HepG2 (cell line): ENCODE data around the gene NR2F6. TPM values are rescaled to one million over a fixed set of nuclear protein-coding genes. Genes with fewer than 3 reads are reported as not detected.

Experiments
- BRCA1 ChIP-seq: sonication (generic); formaldehyde crosslinking; IDR thresholded peaks from 2 replicates; pipeline ENCODE4 v1.4.0; 2020; ENCODE audit warnings: missing genetic modification reagents
- FOXA1 ChIP-seq, 2 experiments: fragments of 450-650 bp in 1 of 2; sonication (generic) in 1 of 2; formaldehyde crosslinking in 1 of 2; IDR thresholded peaks; 2 replicates each; pipeline versions ENCODE4 v1.4.0 to v1.6.1; 2016 to 2020; ENCODE audit warnings: missing genetic modification reagents in 1 of 2
- HNF4A ChIP-seq: sonication (generic); formaldehyde crosslinking; IDR thresholded peaks from 2 replicates; pipeline ENCODE4 v1.4.0; 2020; ENCODE audit warnings: missing genetic modification reagents
- HNF4G ChIP-seq, 2 experiments: sonication (generic) in 1 of 2; formaldehyde crosslinking in 1 of 2; IDR thresholded peaks; 2 replicates each; pipeline versions ENCODE4 v1.4.0 to v1.6.1; 2011 to 2020; ENCODE audit warnings: borderline replicate concordance in 2 of 2, low read depth in 2 of 2, mild to moderate bottlenecking in 2 of 2, low read length in 1 of 2, missing genetic modification reagents in 1 of 2, moderate library complexity in 1 of 2
- MXD4 ChIP-seq: IDR thresholded peaks from 2 replicates; pipeline ENCODE4 v1.6.1; 2016; ENCODE audit warnings: mild to moderate bottlenecking, missing biosample characterization, missing genetic modification reagents
- NCOA5 ChIP-seq: sonication (generic); formaldehyde crosslinking; IDR thresholded peaks from 2 replicates; pipeline ENCODE4 v1.4.0; 2020; ENCODE audit warnings: missing genetic modification reagents
- POLR2G ChIP-seq: fragments of 200-400 bp; formaldehyde crosslinking; IDR thresholded peaks from 2 replicates; pipeline ENCODE4 v1.6.1; 2018; ENCODE audit warnings: mild to moderate bottlenecking, low read depth, low read length, moderate library complexity
- SOX5 ChIP-seq: IDR thresholded peaks from 2 replicates; pipeline ENCODE4 v1.6.1; 2016; ENCODE audit warnings: borderline replicate concordance
- ZNF451 ChIP-seq: sonication (generic); formaldehyde crosslinking; IDR thresholded peaks from 2 replicates; pipeline ENCODE4 v1.5.0; 2020; ENCODE audit warnings: mild to moderate bottlenecking, missing genetic modification reagents
- ZNF713 ChIP-seq: sonication (generic); formaldehyde crosslinking; IDR thresholded peaks from 2 replicates; pipeline ENCODE4 v1.4.0; 2020; ENCODE audit warnings: mild to moderate bottlenecking, missing genetic modification reagents
- ZNF839 ChIP-seq: sonication (generic); formaldehyde crosslinking; IDR thresholded peaks from 2 replicates; pipeline ENCODE4 v1.4.0; 2020; ENCODE audit warnings: missing genetic modification reagents, mild to moderate bottlenecking, borderline replicate concordance
- ZNF878 ChIP-seq: sonication (generic); formaldehyde crosslinking; IDR thresholded peaks from 2 replicates; pipeline ENCODE4 v1.8.1; 2023; ENCODE audit warnings: mild to moderate bottlenecking, missing genetic modification reagents, moderate library complexity
- ZSCAN30 ChIP-seq: sonication (generic); formaldehyde crosslinking; IDR thresholded peaks from 2 replicates; pipeline ENCODE4 v1.5.0; 2020; ENCODE audit warnings: mild to moderate bottlenecking, missing genetic modification reagents
- ZSCAN9 ChIP-seq: IDR thresholded peaks from 2 replicates; pipeline ENCODE4 v1.6.1; 2016; ENCODE audit warnings: borderline replicate concordance
- polyA plus RNA-seq, 8 experiments: library from polyadenylated mRNA; depleted of rRNA in 3 of 8; stranded (reverse) in 7 of 8; unstranded in 1 of 8; fragments of >200 nt; fragmentation: Illumina TruSeq in 4 of 8; extraction: Trizol in 4 of 8; gene quantifications; 2 replicates each; pipeline versions ENCODE4 v1.2.1 to v1.2.3, GENCODE V29; 2011 to 2016; ENCODE audit warnings: low read depth in 4 of 8, missing spikeins in 1 of 8, mixed read lengths in 1 of 8; ENCODE audit not compliant: insufficient read depth in 1 of 8
- total RNA-seq, 5 experiments: library from RNA; depleted of rRNA; stranded (reverse); fragments of >200 nt; fragmentation: Illumina TruSeq; extraction: Trizol; gene quantifications; 2 replicates each; pipeline ENCODE4 v1.2.3, GENCODE V29; 2016; ENCODE audit warnings: low read depth in 1 of 5
- TF ChIP-seq, protein P1 (sequence below): sonication (generic); formaldehyde crosslinking; conservative IDR thresholded peaks from 2 replicates; pipeline ENCODE4 v1.4.0; 2020; ENCODE audit warnings: missing genetic modification reagents
- TF ChIP-seq, protein P2 (sequence below): sonication (generic); formaldehyde crosslinking; IDR thresholded peaks from 2 replicates; pipeline ENCODE4 v1.4.0; 2020; ENCODE audit warnings: missing genetic modification reagents, borderline replicate concordance
- TF ChIP-seq, protein P3 (sequence below): sonication (generic); formaldehyde crosslinking; IDR thresholded peaks from 2 replicates; pipeline ENCODE4 v1.8.0; 2022; ENCODE audit warnings: missing genetic modification reagents, mild to moderate bottlenecking, inconsistent platforms, borderline replicate concordance
- TF ChIP-seq, protein P4 (sequence below): sonication (generic); formaldehyde crosslinking; conservative IDR thresholded peaks from 2 replicates; pipeline ENCODE4 v1.4.0; 2020; ENCODE audit warnings: missing genetic modification reagents
- TF ChIP-seq, protein P5 (sequence below): sonication (generic); formaldehyde crosslinking; IDR thresholded peaks from 2 replicates; pipeline ENCODE4 v1.5.0; 2020; ENCODE audit warnings: missing genetic modification reagents
- TF ChIP-seq, protein P6 (sequence below): sonication (generic); formaldehyde crosslinking; IDR thresholded peaks from 2 replicates; pipeline ENCODE4 v1.4.0; 2020; ENCODE audit warnings: missing genetic modification reagents, borderline replicate concordance

NR2F6 gene
- total and polyA plus RNA-seq, 2 of the 13 experiments (the other 11 are each of a cell fraction or from before 2014, with no cell fraction given): 30.9 to 72.4 TPM

DNA sequence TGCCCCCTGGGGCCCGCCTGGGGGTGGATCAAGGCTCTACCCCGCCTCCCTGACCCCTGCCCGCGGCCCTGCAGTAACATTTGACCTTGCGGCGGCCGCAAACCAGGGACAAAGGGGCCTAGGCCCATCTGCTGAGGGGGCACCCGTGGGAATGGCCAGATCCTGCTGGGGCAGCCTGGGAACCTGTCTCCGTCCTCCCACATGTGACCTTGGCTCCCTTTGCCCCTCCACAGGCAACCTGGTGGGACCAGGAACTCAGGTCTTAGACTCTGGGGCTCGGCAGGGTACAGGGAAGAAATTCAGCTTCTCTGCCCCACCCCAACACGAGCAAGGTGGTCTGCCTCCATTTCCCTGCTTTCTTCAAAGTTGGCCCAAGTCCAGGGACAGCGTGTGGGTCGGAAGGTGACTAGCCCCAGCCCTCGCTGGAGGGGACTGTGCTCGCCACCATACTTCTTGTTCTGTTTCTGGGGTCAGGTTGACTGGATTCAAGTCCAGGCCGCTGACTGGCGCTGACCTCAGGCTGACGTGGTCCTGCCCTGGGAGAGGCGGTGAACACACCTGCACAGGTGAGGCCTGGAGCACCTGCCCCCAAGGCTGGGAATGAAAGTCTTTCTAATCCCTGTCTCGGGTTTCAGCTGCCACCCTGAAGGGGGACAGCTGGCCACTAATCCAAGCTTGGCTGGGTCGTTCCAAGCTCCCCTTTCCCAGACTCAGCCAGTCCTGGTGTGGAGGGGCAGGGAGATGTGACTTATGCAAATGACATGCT is 2.5 kb upstream of the NR2F6 start (continued):
- TF ChIP-seq MXD4 (CRISPR knock-in tag): 0 out of 2 replicates have a peak, but pooled peaks have one; percentile 59
- TF ChIP-seq HNF4G (IDR thresholded peaks at IDR 0.05; ENCODE audit: borderline replicate concordance, low read depth, low read length): peak; percentile 96
- TF ChIP-seq HNF4G (CRISPR knock-in tag; IDR thresholded peaks at IDR 0.05; ENCODE audit: borderline replicate concordance, low read depth): peak; percentile 94
- TF ChIP-seq FOXA1 (IDR thresholded peaks at IDR 0.05): no peak
- TF ChIP-seq FOXA1 (CRISPR knock-in tag; IDR thresholded peaks at IDR 0.05): no peak; the same call in 1 of the 2 replicates
- TF ChIP-seq SOX5: peak; percentile 74
- TF ChIP-seq BRCA1 (CRISPR knock-in tag): no peak
- TF ChIP-seq, protein P1, sequence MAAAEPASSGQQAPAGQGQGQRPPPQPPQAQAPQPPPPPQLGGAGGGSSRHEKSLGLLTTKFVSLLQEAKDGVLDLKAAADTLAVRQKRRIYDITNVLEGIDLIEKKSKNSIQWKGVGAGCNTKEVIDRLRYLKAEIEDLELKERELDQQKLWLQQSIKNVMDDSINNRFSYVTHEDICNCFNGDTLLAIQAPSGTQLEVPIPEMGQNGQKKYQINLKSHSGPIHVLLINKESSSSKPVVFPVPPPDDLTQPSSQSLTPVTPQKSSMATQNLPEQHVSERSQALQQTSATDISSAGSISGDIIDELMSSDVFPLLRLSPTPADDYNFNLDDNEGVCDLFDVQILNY (CRISPR knock-in tag): no peak
- peak; percentile 59; the same call in 1 of the 2 replicates for TF ChIP-seq ZSCAN9 (CRISPR knock-in tag)
- TF ChIP-seq, protein P2, sequence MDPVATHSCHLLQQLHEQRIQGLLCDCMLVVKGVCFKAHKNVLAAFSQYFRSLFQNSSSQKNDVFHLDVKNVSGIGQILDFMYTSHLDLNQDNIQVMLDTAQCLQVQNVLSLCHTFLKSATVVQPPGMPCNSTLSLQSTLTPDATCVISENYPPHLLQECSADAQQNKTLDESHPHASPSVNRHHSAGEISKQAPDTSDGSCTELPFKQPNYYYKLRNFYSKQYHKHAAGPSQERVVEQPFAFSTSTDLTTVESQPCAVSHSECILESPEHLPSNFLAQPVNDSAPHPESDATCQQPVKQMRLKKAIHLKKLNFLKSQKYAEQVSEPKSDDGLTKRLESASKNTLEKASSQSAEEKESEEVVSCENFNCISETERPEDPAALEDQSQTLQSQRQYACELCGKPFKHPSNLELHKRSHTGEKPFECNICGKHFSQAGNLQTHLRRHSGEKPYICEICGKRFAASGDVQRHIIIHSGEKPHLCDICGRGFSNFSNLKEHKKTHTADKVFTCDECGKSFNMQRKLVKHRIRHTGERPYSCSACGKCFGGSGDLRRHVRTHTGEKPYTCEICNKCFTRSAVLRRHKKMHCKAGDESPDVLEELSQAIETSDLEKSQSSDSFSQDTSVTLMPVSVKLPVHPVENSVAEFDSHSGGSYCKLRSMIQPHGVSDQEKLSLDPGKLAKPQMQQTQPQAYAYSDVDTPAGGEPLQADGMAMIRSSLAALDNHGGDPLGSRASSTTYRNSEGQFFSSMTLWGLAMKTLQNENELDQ (CRISPR knock-in tag): no peak
- TF ChIP-seq, protein P3, sequence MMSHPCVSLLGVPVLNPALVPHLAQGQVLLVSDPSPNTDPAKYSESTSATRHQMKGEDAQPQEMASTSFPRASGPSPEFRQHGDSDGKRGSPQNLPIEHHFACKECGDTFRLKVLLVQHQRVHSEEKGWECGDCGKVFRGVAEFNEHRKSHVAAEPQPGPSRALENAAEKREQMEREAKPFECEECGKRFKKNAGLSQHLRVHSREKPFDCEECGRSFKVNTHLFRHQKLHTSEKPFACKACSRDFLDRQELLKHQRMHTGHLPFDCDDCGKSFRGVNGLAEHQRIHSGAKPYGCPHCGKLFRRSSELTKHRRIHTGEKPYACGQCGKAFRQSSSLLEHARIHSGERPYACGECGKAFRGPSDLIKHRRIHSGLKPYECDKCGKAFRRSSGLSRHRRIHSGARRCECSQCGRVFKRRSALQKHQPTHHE (CRISPR knock-in tag): no peak
- TF ChIP-seq, protein P4, sequence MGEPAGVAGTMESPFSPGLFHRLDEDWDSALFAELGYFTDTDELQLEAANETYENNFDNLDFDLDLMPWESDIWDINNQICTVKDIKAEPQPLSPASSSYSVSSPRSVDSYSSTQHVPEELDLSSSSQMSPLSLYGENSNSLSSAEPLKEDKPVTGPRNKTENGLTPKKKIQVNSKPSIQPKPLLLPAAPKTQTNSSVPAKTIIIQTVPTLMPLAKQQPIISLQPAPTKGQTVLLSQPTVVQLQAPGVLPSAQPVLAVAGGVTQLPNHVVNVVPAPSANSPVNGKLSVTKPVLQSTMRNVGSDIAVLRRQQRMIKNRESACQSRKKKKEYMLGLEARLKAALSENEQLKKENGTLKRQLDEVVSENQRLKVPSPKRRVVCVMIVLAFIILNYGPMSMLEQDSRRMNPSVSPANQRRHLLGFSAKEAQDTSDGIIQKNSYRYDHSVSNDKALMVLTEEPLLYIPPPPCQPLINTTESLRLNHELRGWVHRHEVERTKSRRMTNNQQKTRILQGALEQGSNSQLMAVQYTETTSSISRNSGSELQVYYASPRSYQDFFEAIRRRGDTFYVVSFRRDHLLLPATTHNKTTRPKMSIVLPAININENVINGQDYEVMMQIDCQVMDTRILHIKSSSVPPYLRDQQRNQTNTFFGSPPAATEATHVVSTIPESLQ (CRISPR knock-in tag): no peak
- TF ChIP-seq ZSCAN30 (CRISPR knock-in tag): peak; percentile 84
- TF ChIP-seq, protein P5, sequence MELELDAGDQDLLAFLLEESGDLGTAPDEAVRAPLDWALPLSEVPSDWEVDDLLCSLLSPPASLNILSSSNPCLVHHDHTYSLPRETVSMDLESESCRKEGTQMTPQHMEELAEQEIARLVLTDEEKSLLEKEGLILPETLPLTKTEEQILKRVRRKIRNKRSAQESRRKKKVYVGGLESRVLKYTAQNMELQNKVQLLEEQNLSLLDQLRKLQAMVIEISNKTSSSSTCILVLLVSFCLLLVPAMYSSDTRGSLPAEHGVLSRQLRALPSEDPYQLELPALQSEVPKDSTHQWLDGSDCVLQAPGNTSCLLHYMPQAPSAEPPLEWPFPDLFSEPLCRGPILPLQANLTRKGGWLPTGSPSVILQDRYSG: no peak
- TF ChIP-seq ZNF878 (CRISPR knock-in tag): no peak
- TF ChIP-seq, protein P6, sequence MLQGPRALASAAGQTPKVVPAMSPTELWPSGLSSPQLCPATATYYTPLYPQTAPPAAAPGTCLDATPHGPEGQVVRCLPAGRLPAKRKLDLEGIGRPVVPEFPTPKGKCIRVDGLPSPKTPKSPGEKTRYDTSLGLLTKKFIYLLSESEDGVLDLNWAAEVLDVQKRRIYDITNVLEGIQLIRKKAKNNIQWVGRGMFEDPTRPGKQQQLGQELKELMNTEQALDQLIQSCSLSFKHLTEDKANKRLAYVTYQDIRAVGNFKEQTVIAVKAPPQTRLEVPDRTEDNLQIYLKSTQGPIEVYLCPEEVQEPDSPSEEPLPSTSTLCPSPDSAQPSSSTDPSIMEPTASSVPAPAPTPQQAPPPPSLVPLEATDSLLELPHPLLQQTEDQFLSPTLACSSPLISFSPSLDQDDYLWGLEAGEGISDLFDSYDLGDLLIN (CRISPR knock-in tag): no peak
- TF ChIP-seq ZNF451 (CRISPR knock-in tag): 0 out of 2 replicates have a peak, but pooled peaks have one; percentile 43
- no peak for TF ChIP-seq NCOA5
- TF ChIP-seq ZNF713 (CRISPR knock-in tag): no peak
- TF ChIP-seq ZNF839: no peak
- peak; percentile 95 for TF ChIP-seq HNF4A (CRISPR knock-in tag)
- TF ChIP-seq POLR2G: peak; percentile 69
